Upper lobe of left lung (tissue), 6 donors: Measurements from ENCODE around the gene SUPT7L. TPM values are rescaled to one million over a fixed set of nuclear protein-coding genes. Genes with fewer than 3 reads are reported as not detected.

Source experiments
- ATAC-seq, 2 donors: fragments of 200-7000 bp; cut with Tn5 transposase; one replicate each; pipeline ENCODE4 v1.9.1; 2022; ENCODE audit warnings: mild to moderate bottlenecking in 2 of 2, moderate library complexity in 2 of 2; ENCODE audit not compliant: low FRiP score in 2 of 2
- DNase-seq, 2 donors: peaks; one replicate each; pipeline ENCODE4 v3.0.0-alpha.2; 2019 to 2020
- H3K27ac ChIP-seq, 4 donors: fragments of 200-600 bp; sonication (generic); one replicate each; pipeline ENCODE4 v1.5.1; 2016 to 2019
- H3K27me3 ChIP-seq, 4 donors: fragments of 200-600 bp; sonication (generic); one replicate each; pipeline ENCODE4 v1.5.1; 2017 to 2019
- H3K36me3 ChIP-seq, 4 donors: fragments of 200-600 bp; sonication (generic); one replicate each; pipeline ENCODE4 v1.5.1; 2016 to 2019
- H3K4me1 ChIP-seq, 4 donors: fragments of 200-600 bp; sonication (generic); one replicate each; pipeline ENCODE4 v1.5.1; 2018 to 2019
- H3K4me3 ChIP-seq, 4 donors: fragments of 200-600 bp; sonication (generic); one replicate each; pipeline ENCODE4 v1.5.1; 2017 to 2019; ENCODE audit warnings: mild to moderate bottlenecking in 2 of 4, moderate library complexity in 1 of 4
- H3K9me3 ChIP-seq, 4 donors: fragments of 200-600 bp; sonication (generic); one replicate each; pipeline ENCODE4 v1.5.1; 2018 to 2019
- CTCF ChIP-seq, 6 experiments: fragments of 450-650 bp in 4 of 6; fragments of 200-600 bp in 2 of 6; sonication (generic) in 2 of 6; IDR thresholded peaks; one replicate each; pipeline ENCODE4 v1.5.1; 2016 to 2019; ENCODE audit warnings: antibody characterized with exemption in 6 of 6
- EP300 ChIP-seq, 4 donors: sonication (generic); formaldehyde crosslinking; IDR thresholded peaks; one replicate each; pipeline ENCODE4 v1.5.1; 2017; ENCODE audit warnings: antibody characterized with exemption in 4 of 4, control low read depth in 2 of 4
- POLR2A ChIP-seq, 4 donors: fragments of 450-650 bp; IDR thresholded peaks; one replicate each; pipeline ENCODE4 v1.5.1; 2016 to 2017; ENCODE audit warnings: antibody characterized with exemption in 4 of 4, mild to moderate bottlenecking in 2 of 4
- POLR2AphosphoS5 ChIP-seq, 2 donors: sonication (generic); formaldehyde crosslinking; IDR thresholded peaks; one replicate each; pipeline ENCODE4 v1.5.1; 2017; ENCODE audit warnings: antibody characterized with exemption in 2 of 2
- WGBS, 2 donors: methylation state at CpG; one replicate each; pipeline ENCODE4 v1.1.5; 2017 to 2018; 5-methylcytosine and 5-hydroxymethylcytosine counted together
- total RNA-seq, 6 donors: library from RNA; depleted of rRNA in 4 of 6; stranded (reverse); fragments of >200 nt in 4 of 6; gene quantifications; one replicate each; pipeline versions ENCODE4 v1.1.0 to v1.2.1, GENCODE V29; 2016 to 2021
- donor health status: DM: no; HTN: no; CAD: no; lungs with moderate emphysema.
- donor health status: DM: no; HTN: yes; CAD: no; lungs with severe emphysema.

The SUPT7L gene
- total RNA-seq, 6 donors from 2014 or later = 22.2 to 70.2 (median 25.0) TPM

- 83 to 100% methylated on average over 1 of the region's 1 CpG for WGBS, 2 donors
- Histone ChIP-seq H3K4me1 (peaks cover 28 to 45% (median 33%) of the 10 kb centered on the region in 4 donors), H3K4me3 (no peak overlapping the region), H3K27me3 (no peaks in the 10 kb centered on the region), H3K27ac (peak overlapping the region in 1 of 4 donors; percentile 65), H3K36me3 (no peaks in the 10 kb centered on the region), H3K9me3 (no peaks in the 10 kb centered on the region)
- no peak for TF ChIP-seq EP300 (IDR thresholded peaks at IDR 0.05)
- no peak for TF ChIP-seq POLR2A (IDR thresholded peaks at IDR 0.05)
- no peak for TF ChIP-seq CTCF (IDR thresholded peaks at IDR 0.05)
- no peak for TF ChIP-seq POLR2AphosphoS5 (IDR thresholded peaks at IDR 0.05)
- DNase-seq (no peak), ATAC-seq (no peak)
Observed at GRCh38 chr2:27702302-27702701, 38.9 kb upstream of the SUPT7L start.

- no peaks in the 10 kb centered on the region for H3K27me3 ChIP-seq
- TF ChIP-seq EP300 (IDR thresholded peaks at IDR 0.05) = peak; percentile 32 to 84 (median 42)
- TF ChIP-seq CTCF (IDR thresholded peaks at IDR 0.05) = no peak
- TF ChIP-seq POLR2AphosphoS5 (IDR thresholded peaks at IDR 0.05) = peak; percentile 86
- TF ChIP-seq POLR2A (IDR thresholded peaks at IDR 0.05) = no peak
- peak in 1 of 2 donors; percentile 63 for ATAC-seq
- peak overlapping the region in 3 of 4 donors; percentile 13 to 65 (median 29) for H3K27ac ChIP-seq
- DNase-seq = peak in 1 of 2 donors; percentile 94
- H3K4me3 ChIP-seq = no peak overlapping the region
- WGBS, 2 donors = 41 to 55% methylated on average over 5 of the region's 5 CpGs
- no peaks in the 10 kb centered on the region for H3K9me3 ChIP-seq
- peaks cover 23 to 39% (median 29%) of the 10 kb centered on the region in 4 donors for H3K4me1 ChIP-seq
- peaks cover 0 to 6% (median 0%) of the 10 kb centered on the region in 4 donors for H3K36me3 ChIP-seq
Observed at GRCh38 chr2:27701676-27702075, 38.3 kb upstream of the SUPT7L start.

GRCh38 chr2:27697660-27698059, 34.2 kb upstream of the SUPT7L start:
- DNase-seq (no peak), ATAC-seq (no peak)
- H3K4me1 ChIP-seq = peaks cover 0 to 11% (median 5%) of the 10 kb centered on the region in 4 donors
- H3K9me3 ChIP-seq = no peaks in the 10 kb centered on the region
- peaks cover 6 to 45% (median 11%) of the 10 kb centered on the region in 4 donors for H3K36me3 ChIP-seq
- H3K4me3 ChIP-seq = no peak overlapping the region
- TF ChIP-seq POLR2AphosphoS5 (IDR thresholded peaks at IDR 0.05) (no peak), CTCF (IDR thresholded peaks at IDR 0.05) (no peak), POLR2A (IDR thresholded peaks at IDR 0.05) (no peak), EP300 (IDR thresholded peaks at IDR 0.05) (no peak)
- H3K27ac ChIP-seq = no peak overlapping the region
- 76 to 85% methylated on average over 1 of the region's 1 CpG for WGBS, 2 donors
- H3K27me3 ChIP-seq = no peaks in the 10 kb centered on the region

- Histone ChIP-seq H3K27me3 (no peaks in the 10 kb centered on the region), H3K4me1 (no peaks in the 10 kb centered on the region), H3K9me3 (no peaks in the 10 kb centered on the region), H3K4me3 (no peak overlapping the region), H3K36me3 (peaks cover 14 to 78% (median 37%) of the 10 kb centered on the region in 4 donors), H3K27ac (no peak overlapping the region)
- ATAC-seq (no peak), DNase-seq (no peak)
- TF ChIP-seq POLR2A (IDR thresholded peaks at IDR 0.05) (no peak), EP300 (IDR thresholded peaks at IDR 0.05) (no peak), CTCF (IDR thresholded peaks at IDR 0.05) (no peak), POLR2AphosphoS5 (IDR thresholded peaks at IDR 0.05) (no peak)
Observed at GRCh38 chr2:27690052-27690451, 26.6 kb upstream of the SUPT7L start.

- no peaks in the 10 kb centered on the region for H3K27me3 ChIP-seq
- no peak for TF ChIP-seq CTCF (IDR thresholded peaks at IDR 0.05)
- TF ChIP-seq POLR2AphosphoS5 (IDR thresholded peaks at IDR 0.05) = no peak
- no peak for TF ChIP-seq POLR2A (IDR thresholded peaks at IDR 0.05)
- TF ChIP-seq EP300 (IDR thresholded peaks at IDR 0.05) = no peak
- no peak for DNase-seq
- H3K27ac ChIP-seq = no peak overlapping the region
- H3K36me3 ChIP-seq = peaks cover 10 to 77% (median 35%) of the 10 kb centered on the region in 4 donors
- WGBS, 2 donors = 89 to 94% methylated on average over 2 of the region's 2 CpGs
- H3K9me3 ChIP-seq = no peaks in the 10 kb centered on the region
- ATAC-seq = no peak
- H3K4me3 ChIP-seq = no peak overlapping the region
- no peaks in the 10 kb centered on the region for H3K4me1 ChIP-seq
Observed at GRCh38 chr2:27689424-27689823, 26.0 kb upstream of the SUPT7L start.
